HepG2 (cell line): Measurements from ENCODE around the gene KDM8. TPM values are rescaled to one million over a fixed set of nuclear protein-coding genes. Genes with fewer than 3 reads are reported as not detected.
A peak's percentile ranks its signal among the peaks of the same experiment; 100 is the strongest.

Experiments used
- BCL6 ChIP-seq: IDR thresholded peaks from 2 replicates; pipeline ENCODE4 v1.6.1; 2016; ENCODE audit warnings: missing genetic modification reagents, missing compliant biosample characterization
- ETV6 ChIP-seq: sonication (generic); formaldehyde crosslinking; conservative IDR thresholded peaks from 2 replicates; pipeline ENCODE4 v1.4.0; 2020; ENCODE audit warnings: missing genetic modification reagents
- FOSL2 ChIP-seq: sonication (generic); formaldehyde crosslinking; IDR thresholded peaks from 2 replicates; pipeline ENCODE4 v1.4.0; 2020; ENCODE audit warnings: missing genetic modification reagents
- HNRNPH1 ChIP-seq: fragments of 200-400 bp; formaldehyde crosslinking; optimal IDR thresholded peaks from 2 replicates; pipeline ENCODE3; 2017; ENCODE audit warnings: mild to moderate bottlenecking, low read depth, low read length
- JUNB ChIP-seq: sonication (generic); formaldehyde crosslinking; IDR thresholded peaks from 2 replicates; pipeline ENCODE4 v1.8.0; 2022; ENCODE audit warnings: missing genetic modification reagents, mild to moderate bottlenecking, borderline replicate concordance
- MEIS1 ChIP-seq: sonication (generic); formaldehyde crosslinking; IDR thresholded peaks from 2 replicates; pipeline ENCODE4 v1.9.0; 2021; ENCODE audit warnings: mild to moderate bottlenecking, missing genetic modification reagents, moderate library complexity, borderline replicate concordance
- RAD21 ChIP-seq: fragments of 450-650 bp; formaldehyde crosslinking; IDR thresholded peaks from 2 replicates; pipeline ENCODE4 v1.5.0; 2020; ENCODE audit warnings: mild to moderate bottlenecking
- RFXANK ChIP-seq: IDR thresholded peaks from 2 replicates; pipeline ENCODE4 v1.6.1; 2016
- SMARCE1 ChIP-seq: fragments of 450-650 bp; IDR thresholded peaks from 2 replicates; pipeline ENCODE4 v1.6.1; 2017; ENCODE audit warnings: borderline replicate concordance
- WIZ ChIP-seq: sonication (generic); formaldehyde crosslinking; IDR thresholded peaks from 2 replicates; pipeline ENCODE4 v1.5.1; 2020; ENCODE audit warnings: mild to moderate bottlenecking, missing genetic modification reagents
- ZC3H4 ChIP-seq: sonication (generic); formaldehyde crosslinking; IDR thresholded peaks from 2 replicates; pipeline ENCODE4 v1.4.0; 2020; ENCODE audit warnings: missing genetic modification reagents, borderline replicate concordance
- ZNF432 ChIP-seq: sonication (generic); formaldehyde crosslinking; IDR thresholded peaks from 2 replicates; pipeline ENCODE4 v1.5.0; 2020; ENCODE audit warnings: missing genetic modification reagents, mild to moderate bottlenecking, borderline replicate concordance
- ZNF557 ChIP-seq: sonication (generic); formaldehyde crosslinking; IDR thresholded peaks from 2 replicates; pipeline ENCODE4 v1.4.0; 2020; ENCODE audit warnings: missing genetic modification reagents
- ZNF841 ChIP-seq: sonication (generic); formaldehyde crosslinking; IDR thresholded peaks from 2 replicates; pipeline ENCODE4 v1.8.1; 2023; ENCODE audit warnings: missing genetic modification reagents, borderline replicate concordance
- polyA plus RNA-seq, 8 experiments: library from polyadenylated mRNA; depleted of rRNA in 3 of 8; stranded (reverse) in 7 of 8; unstranded in 1 of 8; fragments of >200 nt; fragmentation: Illumina TruSeq in 4 of 8; extraction: Trizol in 4 of 8; gene quantifications; 2 replicates each; pipeline versions ENCODE4 v1.2.1 to v1.2.3, GENCODE V29; 2011 to 2016; ENCODE audit warnings: low read depth in 4 of 8, missing spikeins in 1 of 8, mixed read lengths in 1 of 8; ENCODE audit not compliant: insufficient read depth in 1 of 8
- total RNA-seq, 5 experiments: library from RNA; depleted of rRNA; stranded (reverse); fragments of >200 nt; fragmentation: Illumina TruSeq; extraction: Trizol; gene quantifications; 2 replicates each; pipeline ENCODE4 v1.2.3, GENCODE V29; 2016; ENCODE audit warnings: low read depth in 1 of 5
- TF ChIP-seq, protein P1 (sequence below): sonication (generic); formaldehyde crosslinking; IDR thresholded peaks from 2 replicates; pipeline ENCODE4 v1.4.0; 2020; ENCODE audit warnings: missing genetic modification reagents, borderline replicate concordance
- TF ChIP-seq, protein P2 (sequence below): sonication (generic); formaldehyde crosslinking; IDR thresholded peaks from 2 replicates; pipeline ENCODE4 v1.8.0; 2022; ENCODE audit warnings: missing genetic modification reagents, low read depth, mild to moderate bottlenecking, borderline replicate concordance
- TF ChIP-seq, protein P3 (sequence below): sonication (generic); formaldehyde crosslinking; IDR thresholded peaks from 2 replicates; pipeline ENCODE4 v1.4.0; 2020; ENCODE audit warnings: low read depth, missing genetic modification reagents
- TF ChIP-seq, protein P4 (sequence below): sonication (generic); formaldehyde crosslinking; conservative IDR thresholded peaks from 2 replicates; pipeline ENCODE4 v1.8.0; 2022; ENCODE audit warnings: low read depth, missing genetic modification reagents
- TF ChIP-seq, protein P5 (sequence below): sonication (generic); formaldehyde crosslinking; IDR thresholded peaks from 2 replicates; pipeline ENCODE4 v1.8.0; 2022; ENCODE audit warnings: mild to moderate bottlenecking, missing genetic modification reagents, moderate library complexity
- TF ChIP-seq, protein P6 (sequence below): IDR thresholded peaks from 2 replicates; pipeline ENCODE4 v1.6.1; 2016; ENCODE audit warnings: control low read depth

The KDM8 gene
- total and polyA plus RNA-seq, 2 of the 13 experiments (the other 11 are each of a cell fraction or from before 2014, with no cell fraction given): 3.3 to 8.6 TPM

DNA sequence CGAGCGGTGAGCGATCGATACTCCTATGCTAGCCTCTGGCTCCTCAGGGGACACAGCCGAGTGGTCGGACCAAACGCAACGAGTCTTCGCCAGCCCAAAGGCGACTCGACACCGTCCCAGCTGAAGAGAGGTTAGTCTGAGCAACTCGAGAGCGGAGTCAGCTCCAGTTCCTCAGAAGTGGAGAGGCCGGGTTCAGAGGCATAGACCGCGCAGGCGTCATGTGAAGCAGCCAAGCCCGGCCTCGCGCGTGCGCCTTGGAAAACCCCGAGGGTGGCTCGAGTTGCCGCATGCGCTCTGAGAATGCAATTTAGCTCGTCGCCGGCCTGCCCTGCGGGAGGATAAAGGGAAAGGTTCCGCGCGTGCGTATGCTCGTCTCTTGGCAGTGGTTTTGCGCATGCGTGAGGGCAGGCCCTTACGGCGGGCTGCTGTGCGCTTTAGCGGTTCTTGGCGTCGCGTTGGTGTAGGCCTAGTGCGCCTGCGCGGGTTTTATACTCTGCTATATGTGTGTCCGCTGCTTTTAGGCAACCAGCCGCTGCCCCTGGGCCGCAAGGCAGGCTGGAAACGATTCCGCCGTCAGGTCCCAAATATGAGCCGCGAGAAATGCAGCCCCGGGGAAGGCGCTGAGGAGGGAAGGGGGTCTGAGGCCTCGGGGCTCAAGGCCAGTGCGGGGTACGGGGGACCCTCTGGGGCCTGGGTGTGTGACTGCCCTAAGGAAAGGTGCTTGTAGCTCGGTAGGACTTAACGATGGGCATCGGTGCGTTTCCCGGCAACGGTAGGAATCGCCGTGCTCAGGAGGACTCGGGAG is at the start of gene KDM8 (continued):
- TF ChIP-seq, protein P1, sequence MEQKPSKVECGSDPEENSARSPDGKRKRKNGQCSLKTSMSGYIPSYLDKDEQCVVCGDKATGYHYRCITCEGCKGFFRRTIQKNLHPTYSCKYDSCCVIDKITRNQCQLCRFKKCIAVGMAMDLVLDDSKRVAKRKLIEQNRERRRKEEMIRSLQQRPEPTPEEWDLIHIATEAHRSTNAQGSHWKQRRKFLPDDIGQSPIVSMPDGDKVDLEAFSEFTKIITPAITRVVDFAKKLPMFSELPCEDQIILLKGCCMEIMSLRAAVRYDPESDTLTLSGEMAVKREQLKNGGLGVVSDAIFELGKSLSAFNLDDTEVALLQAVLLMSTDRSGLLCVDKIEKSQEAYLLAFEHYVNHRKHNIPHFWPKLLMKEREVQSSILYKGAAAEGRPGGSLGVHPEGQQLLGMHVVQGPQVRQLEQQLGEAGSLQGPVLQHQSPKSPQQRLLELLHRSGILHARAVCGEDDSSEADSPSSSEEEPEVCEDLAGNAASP: 0 out of 2 replicates have a peak, but pooled peaks have one; percentile 57
- TF ChIP-seq, protein P2, sequence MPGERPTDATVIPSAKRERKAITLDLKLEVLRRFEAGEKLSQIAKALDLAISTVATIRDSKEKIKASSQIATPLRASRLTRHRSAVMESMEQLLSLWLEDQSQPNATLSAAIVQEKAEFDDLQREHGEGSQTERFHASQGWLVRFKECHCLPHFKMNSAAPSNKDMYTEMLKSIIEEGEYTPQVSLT (CRISPR knock-in tag): no peak
- TF ChIP-seq, protein P3, sequence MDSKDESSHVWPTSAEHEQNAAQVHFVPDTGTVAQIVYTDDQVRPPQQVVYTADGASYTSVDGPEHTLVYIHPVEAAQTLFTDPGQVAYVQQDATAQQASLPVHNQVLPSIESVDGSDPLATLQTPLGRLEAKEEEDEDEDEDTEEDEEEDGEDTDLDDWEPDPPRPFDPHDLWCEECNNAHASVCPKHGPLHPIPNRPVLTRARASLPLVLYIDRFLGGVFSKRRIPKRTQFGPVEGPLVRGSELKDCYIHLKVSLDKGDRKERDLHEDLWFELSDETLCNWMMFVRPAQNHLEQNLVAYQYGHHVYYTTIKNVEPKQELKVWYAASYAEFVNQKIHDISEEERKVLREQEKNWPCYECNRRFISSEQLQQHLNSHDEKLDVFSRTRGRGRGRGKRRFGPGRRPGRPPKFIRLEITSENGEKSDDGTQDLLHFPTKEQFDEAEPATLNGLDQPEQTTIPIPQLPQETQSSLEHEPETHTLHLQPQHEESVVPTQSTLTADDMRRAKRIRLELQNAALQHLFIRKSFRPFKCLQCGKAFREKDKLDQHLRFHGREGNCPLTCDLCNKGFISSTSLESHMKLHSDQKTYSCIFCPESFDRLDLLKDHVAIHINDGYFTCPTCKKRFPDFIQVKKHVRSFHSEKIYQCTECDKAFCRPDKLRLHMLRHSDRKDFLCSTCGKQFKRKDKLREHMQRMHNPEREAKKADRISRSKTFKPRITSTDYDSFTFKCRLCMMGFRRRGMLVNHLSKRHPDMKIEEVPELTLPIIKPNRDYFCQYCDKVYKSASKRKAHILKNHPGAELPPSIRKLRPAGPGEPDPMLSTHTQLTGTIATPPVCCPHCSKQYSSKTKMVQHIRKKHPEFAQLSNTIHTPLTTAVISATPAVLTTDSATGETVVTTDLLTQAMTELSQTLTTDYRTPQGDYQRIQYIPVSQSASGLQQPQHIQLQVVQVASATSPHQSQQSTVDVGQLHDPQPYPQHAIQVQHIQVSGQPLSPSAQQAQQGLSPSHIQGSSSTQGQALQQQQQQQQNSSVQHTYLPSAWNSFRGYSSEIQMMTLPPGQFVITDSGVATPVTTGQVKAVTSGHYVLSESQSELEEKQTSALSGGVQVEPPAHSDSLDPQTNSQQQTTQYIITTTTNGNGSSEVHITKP (CRISPR knock-in tag): peak; percentile 18; the same call in 1 of the 2 replicates
- TF ChIP-seq ZNF432 (CRISPR knock-in tag) (no peak), JUNB (no peak), ETV6 (CRISPR knock-in tag) (peak; percentile 76; the same call in 1 of the 2 replicates), HNRNPH1 (no peak), FOSL2 (peak; percentile 78), SMARCE1 (no peak), MEIS1 (peak; percentile 70; the same call in 1 of the 2 replicates), RFXANK (CRISPR knock-in tag) (peak; percentile 35), ZNF841 (CRISPR knock-in tag) (no peak), ZNF557 (CRISPR knock-in tag) (0 out of 2 replicates have a peak, but pooled peaks have one; percentile 37), BCL6 (peak; percentile 75; the same call in 1 of the 2 replicates), ZC3H4 (CRISPR knock-in tag) (0 out of 2 replicates have a peak, but pooled peaks have one; percentile 32), RAD21 (CRISPR knock-in tag) (peak; percentile 76), WIZ (CRISPR knock-in tag) (no peak; the same call in 1 of the 2 replicates)
- TF ChIP-seq, protein P4, sequence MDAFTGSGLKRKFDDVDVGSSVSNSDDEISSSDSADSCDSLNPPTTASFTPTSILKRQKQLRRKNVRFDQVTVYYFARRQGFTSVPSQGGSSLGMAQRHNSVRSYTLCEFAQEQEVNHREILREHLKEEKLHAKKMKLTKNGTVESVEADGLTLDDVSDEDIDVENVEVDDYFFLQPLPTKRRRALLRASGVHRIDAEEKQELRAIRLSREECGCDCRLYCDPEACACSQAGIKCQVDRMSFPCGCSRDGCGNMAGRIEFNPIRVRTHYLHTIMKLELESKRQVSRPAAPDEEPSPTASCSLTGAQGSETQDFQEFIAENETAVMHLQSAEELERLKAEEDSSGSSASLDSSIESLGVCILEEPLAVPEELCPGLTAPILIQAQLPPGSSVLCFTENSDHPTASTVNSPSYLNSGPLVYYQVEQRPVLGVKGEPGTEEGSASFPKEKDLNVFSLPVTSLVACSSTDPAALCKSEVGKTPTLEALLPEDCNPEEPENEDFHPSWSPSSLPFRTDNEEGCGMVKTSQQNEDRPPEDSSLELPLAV (CRISPR knock-in tag): no peak
- TF ChIP-seq, protein P5, sequence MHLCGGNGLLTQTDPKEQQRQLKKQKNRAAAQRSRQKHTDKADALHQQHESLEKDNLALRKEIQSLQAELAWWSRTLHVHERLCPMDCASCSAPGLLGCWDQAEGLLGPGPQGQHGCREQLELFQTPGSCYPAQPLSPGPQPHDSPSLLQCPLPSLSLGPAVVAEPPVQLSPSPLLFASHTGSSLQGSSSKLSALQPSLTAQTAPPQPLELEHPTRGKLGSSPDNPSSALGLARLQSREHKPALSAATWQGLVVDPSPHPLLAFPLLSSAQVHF (CRISPR knock-in tag): no peak
- TF ChIP-seq, protein P6, sequence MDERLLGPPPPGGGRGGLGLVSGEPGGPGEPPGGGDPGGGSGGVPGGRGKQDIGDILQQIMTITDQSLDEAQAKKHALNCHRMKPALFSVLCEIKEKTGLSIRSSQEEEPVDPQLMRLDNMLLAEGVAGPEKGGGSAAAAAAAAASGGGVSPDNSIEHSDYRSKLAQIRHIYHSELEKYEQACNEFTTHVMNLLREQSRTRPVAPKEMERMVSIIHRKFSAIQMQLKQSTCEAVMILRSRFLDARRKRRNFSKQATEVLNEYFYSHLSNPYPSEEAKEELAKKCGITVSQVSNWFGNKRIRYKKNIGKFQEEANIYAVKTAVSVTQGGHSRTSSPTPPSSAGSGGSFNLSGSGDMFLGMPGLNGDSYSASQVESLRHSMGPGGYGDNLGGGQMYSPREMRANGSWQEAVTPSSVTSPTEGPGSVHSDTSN (CRISPR knock-in tag): peak; percentile 39; the same call in 1 of the 2 replicates
